HCT116 (cell line): ENCODE data around the gene RRH. TPM values are rescaled to one million over a fixed set of nuclear protein-coding genes. Genes with fewer than 3 reads are reported as not detected.

ENCODE experiments used
- ATAC-seq: fragments of 200-7000 bp; cut with Tn5 transposase; 2 replicates; pipeline ENCODE4 v1.9.1; 2020; ENCODE audit warnings: mild to moderate bottlenecking, moderate library complexity
- BruUV-seq: library from RNA; stranded (reverse); fragments of 400-500 nt; replicated peaks from 2 replicates; lab custom pipeline; 2021; lab: Mats Ljungman, UMichigan
- CTCF ChIA-PET: fragments of 300-600 bp; sonication (Branson Sonifier 250); formaldehyde crosslinking; loops from one replicate; lab custom pipeline; 2021; ENCODE audit warnings: antibody characterized with exemption; lab: Charles Lee
- POLR2A ChIA-PET: fragments of 300-600, 350-600 bp; sonication (Branson Sonifier 250); formaldehyde crosslinking; loops from one replicate; lab custom pipeline; 2021; ENCODE audit warnings: antibody characterized with exemption; lab: Charles Lee
- RAD21 ChIA-PET, 2 experiments: fragments of 300-600 bp; sonication (Branson Sonifier 250); formaldehyde crosslinking; loops; one replicate each; lab custom pipeline; 2023; ENCODE audit warnings: low total read pairs in 2 of 2; ENCODE audit not compliant: uncharacterized antibody in 2 of 2, unreplicated experiment in 2 of 2, low non-redundant PET in 1 of 2; lab: Charles Lee
- DNase-seq: peaks from one replicate; pipeline ENCODE4 v3.0.0-alpha.2; 2010; ENCODE audit warnings: low read depth, low spot score
- H2AFZ ChIP-seq: fragments of 200-600 bp; shearing (Covaris generic), sonication (generic); 2 replicates; pipeline ENCODE4 v1.6.1; 2017; ENCODE audit warnings: low read depth, mixed run types, mixed read lengths, antibody characterized with exemption, low read length; ENCODE audit not compliant: poor library complexity, severe bottlenecking
- H3K27ac ChIP-seq: 2 replicates; pipeline ENCODE4 v1.5.1; 2012; ENCODE audit warnings: low read depth, low read length
- H3K27me3 ChIP-seq: fragments of 200-600 bp; sonication (generic); 2 replicates; pipeline ENCODE4 v1.6.1; 2016; ENCODE audit warnings: mixed run types, low read length, mixed read lengths; ENCODE audit not compliant: insufficient read depth
- H3K36me3 ChIP-seq, 2 experiments: fragments of 200-500 bp in 1 of 2; fragments of 200-600 bp in 1 of 2; sonication (Bioruptor generic) in 1 of 2; sonication (generic) in 1 of 2; 2 replicates each; pipeline versions ENCODE4 v1.5.1 to v1.6.1; 2014 to 2016; ENCODE audit warnings: low read length in 2 of 2, inconsistent platforms in 1 of 2, mixed read lengths in 1 of 2, mixed run types in 1 of 2; ENCODE audit not compliant: insufficient read depth in 2 of 2, control insufficient read depth in 1 of 2
- H3K4me1 ChIP-seq, 2 experiments: fragments of 200-600 bp in 1 of 2; sonication (generic) in 1 of 2; 2 replicates each; pipeline versions ENCODE4 v1.5.1 to v1.6.1; 2012 to 2017; ENCODE audit warnings: low read length in 2 of 2, inconsistent platforms in 1 of 2, mild to moderate bottlenecking in 1 of 2, mixed read lengths in 1 of 2, mixed run types in 1 of 2, moderate library complexity in 1 of 2; ENCODE audit not compliant: insufficient read depth in 2 of 2, control insufficient read depth in 1 of 2
- H3K4me2 ChIP-seq: fragments of 200-600 bp; sonication (generic); 2 replicates; pipeline ENCODE4 v1.6.1; 2017; ENCODE audit warnings: mixed run types, low read length, mixed read lengths
- H3K4me3 ChIP-seq, 2 experiments: fragments of 200-600 bp in 1 of 2; sonication (generic) in 1 of 2; replicated peaks in 1 of 2; 2 replicates each; pipeline ENCODE4 v1.5.1; 2011 to 2016; ENCODE audit warnings: low read length in 2 of 2, control low read depth in 1 of 2, low read depth in 1 of 2, mild to moderate bottlenecking in 1 of 2, mixed read lengths in 1 of 2, mixed run types in 1 of 2
- H3K79me2 ChIP-seq: fragments of 200-600 bp; sonication (generic); 2 replicates; pipeline ENCODE4 v1.6.1; 2017; ENCODE audit warnings: mild to moderate bottlenecking, mixed run types, low read length, moderate library complexity, mixed read lengths; ENCODE audit not compliant: insufficient read depth
- H3K9ac ChIP-seq: fragments of 200-600 bp; sonication (generic); 2 replicates; pipeline ENCODE4 v1.6.1; 2016; ENCODE audit warnings: low read length, mixed read lengths
- H3K9me2 ChIP-seq: fragments of 200-600 bp; sonication (generic), shearing (Covaris generic); 2 replicates; pipeline ENCODE4 v1.6.1; 2017; ENCODE audit warnings: mixed run types, mild to moderate bottlenecking, moderate library complexity; ENCODE audit not compliant: insufficient read depth
- H3K9me3 ChIP-seq, 2 experiments: fragments of 200-500 bp in 1 of 2; fragments of 200-600 bp in 1 of 2; sonication (Bioruptor generic) in 1 of 2; sonication (generic) in 1 of 2; 2 replicates each; pipeline ENCODE4 v1.6.1; 2014 to 2017; ENCODE audit warnings: low read length in 2 of 2, mixed read lengths in 2 of 2, inconsistent platforms in 1 of 2, low read depth in 1 of 2, mild to moderate bottlenecking in 1 of 2, mixed run types in 1 of 2, moderate library complexity in 1 of 2; ENCODE audit not compliant: control insufficient read depth in 1 of 2, insufficient read depth in 1 of 2
- H4K20me1 ChIP-seq: fragments of 200-600 bp; sonication (generic), shearing (Covaris generic); 2 replicates; pipeline ENCODE4 v1.6.1; 2017; ENCODE audit warnings: mixed run types, mild to moderate bottlenecking, moderate library complexity; ENCODE audit not compliant: insufficient read depth
- CEBPB ChIP-seq: IDR thresholded peaks from 2 replicates; pipeline ENCODE4 v1.6.1; 2012; ENCODE audit warnings: low read depth
- ELF1 ChIP-seq: IDR thresholded peaks from 2 replicates; pipeline ENCODE4 v1.6.1; 2012; ENCODE audit warnings: low read depth, borderline replicate concordance
- EZH2 ChIP-seq: fragments of 200-600 bp; sonication (generic); IDR thresholded peaks from 2 replicates; pipeline ENCODE4 v1.6.1; 2017; ENCODE audit warnings: antibody characterized with exemption, mixed run types
- EZH2phosphoT487 ChIP-seq: fragments of 200-600 bp; IDR thresholded peaks from 2 replicates; pipeline ENCODE4 v1.6.1; 2018; ENCODE audit warnings: antibody characterized with exemption, borderline replicate concordance
- FOSL1 ChIP-seq: IDR thresholded peaks from 2 replicates; pipeline ENCODE4 v1.6.1; 2012; ENCODE audit warnings: low read depth
- JUND ChIP-seq: IDR thresholded peaks from 2 replicates; pipeline ENCODE4 v1.6.1; 2012
- POLR2A ChIP-seq: IDR thresholded peaks from 2 replicates; pipeline ENCODE4 v1.7.0; 2011; ENCODE audit warnings: borderline replicate concordance; ENCODE audit not compliant: insufficient read depth, insufficient read length; ENCODE audit errors: extremely low read depth
- RAD21 ChIP-seq: IDR thresholded peaks from 2 replicates; pipeline ENCODE4 v1.6.1; 2012; ENCODE audit warnings: low read depth, mild to moderate bottlenecking
- SIN3A ChIP-seq: IDR thresholded peaks from 2 replicates; pipeline ENCODE4 v1.6.1; 2012; ENCODE audit warnings: low read depth
- SP1 ChIP-seq: IDR thresholded peaks from 2 replicates; pipeline ENCODE4 v1.6.1; 2012; ENCODE audit warnings: low read depth
- ZNF274 ChIP-seq: fragments of 200-500 bp; sonication (Bioruptor generic); IDR thresholded peaks from 2 replicates; pipeline ENCODE4 v1.6.1; 2014; ENCODE audit warnings: mild to moderate bottlenecking, low read depth, low read length, inconsistent platforms
- intact Hi-C: fragments of 100-400 bp; cut with micrococcal nuclease; formaldehyde crosslinking; loops from 2 replicates; pipeline ENCODE4 v1.10.0; 2022
- total RNA-seq: library from RNA; stranded (reverse); gene quantifications from one replicate; pipeline ENCODE4 v1.2.1, GENCODE V29; 2021; ENCODE audit not compliant: unreplicated experiment
- TF ChIP-seq, protein P1 (sequence below): IDR thresholded peaks from 2 replicates; pipeline ENCODE4 v1.6.1; 2012
- TF ChIP-seq, protein P2 (sequence below): IDR thresholded peaks from 2 replicates; pipeline ENCODE4 v1.6.1; 2011; ENCODE audit warnings: mild to moderate bottlenecking, low read length, moderate library complexity; ENCODE audit not compliant: insufficient replicate concordance; ENCODE audit errors: extremely low read depth
- TF ChIP-seq, protein P3 (sequence below): IDR thresholded peaks from 2 replicates; pipeline ENCODE4 v1.6.1; 2012

RRH gene
- total RNA-seq, 1 experiment from 2014 or later = 0.42 TPM

DNA sequence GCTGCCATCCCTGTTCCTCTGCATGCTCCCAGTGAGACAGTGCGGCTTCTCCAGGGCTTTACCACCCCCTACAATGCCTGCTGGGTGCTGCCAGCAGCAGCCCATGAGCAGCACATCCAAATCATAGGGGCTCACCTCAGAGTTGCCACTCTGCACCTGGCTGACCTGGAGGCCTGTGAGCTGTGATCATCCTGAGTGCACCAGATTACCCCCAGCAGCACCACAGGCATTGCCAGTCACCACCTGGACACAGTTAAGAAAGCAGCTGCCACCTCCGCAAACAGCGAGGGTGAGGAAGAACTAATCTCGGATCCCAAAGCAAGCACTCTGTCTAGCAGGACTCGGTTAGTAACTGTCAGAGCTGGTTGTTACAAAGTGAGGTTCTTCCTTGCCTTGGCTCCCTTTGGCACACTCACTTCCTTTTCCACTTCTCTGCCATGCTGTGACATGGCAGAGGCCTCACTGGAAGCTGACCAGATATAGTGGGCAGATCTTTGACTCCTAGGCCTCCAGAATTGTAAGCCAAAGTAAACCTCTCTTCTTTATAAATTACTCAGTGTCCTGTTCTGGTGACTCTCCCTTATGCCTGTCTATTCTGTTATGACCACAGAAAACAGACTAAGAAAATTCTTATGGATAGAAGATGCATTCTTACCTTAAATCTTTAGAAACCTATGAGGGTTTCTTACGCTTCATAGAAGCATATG, 45.3 kb downstream of the RRH start:
- CTCF ChIA-PET = no interaction called here
- Histone ChIP-seq H3K27me3 (no peaks in the 10 kb centered on the region), H3K4me3 (no peak overlapping the region), H3K4me2 (no peak overlapping the region), H4K20me1 (no peaks in the 10 kb centered on the region), H3K79me2 (no peaks in the 10 kb centered on the region), H3K9me3 (no peaks in the 10 kb centered on the region), H3K27ac (no peak overlapping the region), H3K9ac (no peak overlapping the region)
- POLR2A ChIA-PET = no interaction called here
- no TSS peak for BruUV-seq
- TF ChIP-seq SP1 (no peak), FOSL1 (no peak), CEBPB (no peak), POLR2A (no peak), ELF1 (no peak), JUND (no peak), SIN3A (no peak), EZH2 (no peak), EZH2phosphoT487 (no peak), ZNF274 (no peak), RAD21 (no peak)
- TF ChIP-seq, protein P1, sequence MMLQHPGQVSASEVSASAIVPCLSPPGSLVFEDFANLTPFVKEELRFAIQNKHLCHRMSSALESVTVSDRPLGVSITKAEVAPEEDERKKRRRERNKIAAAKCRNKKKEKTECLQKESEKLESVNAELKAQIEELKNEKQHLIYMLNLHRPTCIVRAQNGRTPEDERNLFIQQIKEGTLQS = no peak
- TF ChIP-seq, protein P2, sequence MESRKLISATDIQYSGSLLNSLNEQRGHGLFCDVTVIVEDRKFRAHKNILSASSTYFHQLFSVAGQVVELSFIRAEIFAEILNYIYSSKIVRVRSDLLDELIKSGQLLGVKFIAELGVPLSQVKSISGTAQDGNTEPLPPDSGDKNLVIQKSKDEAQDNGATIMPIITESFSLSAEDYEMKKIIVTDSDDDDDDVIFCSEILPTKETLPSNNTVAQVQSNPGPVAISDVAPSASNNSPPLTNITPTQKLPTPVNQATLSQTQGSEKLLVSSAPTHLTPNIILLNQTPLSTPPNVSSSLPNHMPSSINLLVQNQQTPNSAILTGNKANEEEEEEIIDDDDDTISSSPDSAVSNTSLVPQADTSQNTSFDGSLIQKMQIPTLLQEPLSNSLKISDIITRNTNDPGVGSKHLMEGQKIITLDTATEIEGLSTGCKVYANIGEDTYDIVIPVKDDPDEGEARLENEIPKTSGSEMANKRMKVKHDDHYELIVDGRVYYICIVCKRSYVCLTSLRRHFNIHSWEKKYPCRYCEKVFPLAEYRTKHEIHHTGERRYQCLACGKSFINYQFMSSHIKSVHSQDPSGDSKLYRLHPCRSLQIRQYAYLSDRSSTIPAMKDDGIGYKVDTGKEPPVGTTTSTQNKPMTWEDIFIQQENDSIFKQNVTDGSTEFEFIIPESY = no peak
- TF ChIP-seq, protein P3, sequence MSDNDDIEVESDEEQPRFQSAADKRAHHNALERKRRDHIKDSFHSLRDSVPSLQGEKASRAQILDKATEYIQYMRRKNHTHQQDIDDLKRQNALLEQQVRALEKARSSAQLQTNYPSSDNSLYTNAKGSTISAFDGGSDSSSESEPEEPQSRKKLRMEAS = no peak
- TF ChIP-seq, all 23 proteins: peak for 0
- RAD21 ChIA-PET = no interaction called here
- no peak overlapping the region for H2AFZ ChIP-seq
- intact Hi-C loops = no loop called here
- ATAC-seq (no peak), DNase-seq (no peak)
- H3K4me1 ChIP-seq = no peaks in the 10 kb centered on the region
- no peaks in the 10 kb centered on the region for H3K9me2 ChIP-seq
- H3K36me3 ChIP-seq = no peaks in the 10 kb centered on the region
